ENCODE measurements around the gene ADCY9.

DNA sequence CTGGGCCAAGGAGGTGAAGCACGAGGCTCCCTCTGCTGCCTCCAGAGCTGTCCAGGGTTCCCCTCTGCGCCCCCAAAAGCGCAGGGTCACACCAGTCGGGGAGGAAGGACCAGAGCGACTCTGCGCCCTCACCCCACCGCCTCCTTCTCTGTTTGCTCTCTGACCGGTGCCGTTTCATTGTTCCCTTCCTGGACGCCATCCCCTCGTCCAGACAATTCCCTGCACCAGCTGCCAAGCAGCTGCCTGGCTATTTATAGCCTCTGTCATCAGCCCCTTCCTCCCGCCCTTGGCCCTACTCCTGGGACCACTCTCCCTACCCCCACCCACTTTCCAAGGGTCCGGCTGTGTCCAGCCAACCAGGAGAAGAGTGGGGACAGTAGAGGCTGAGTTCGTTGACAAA, 167.0 kb downstream of the ADCY9 start:
- TF ChIP-seq, protein P1, sequence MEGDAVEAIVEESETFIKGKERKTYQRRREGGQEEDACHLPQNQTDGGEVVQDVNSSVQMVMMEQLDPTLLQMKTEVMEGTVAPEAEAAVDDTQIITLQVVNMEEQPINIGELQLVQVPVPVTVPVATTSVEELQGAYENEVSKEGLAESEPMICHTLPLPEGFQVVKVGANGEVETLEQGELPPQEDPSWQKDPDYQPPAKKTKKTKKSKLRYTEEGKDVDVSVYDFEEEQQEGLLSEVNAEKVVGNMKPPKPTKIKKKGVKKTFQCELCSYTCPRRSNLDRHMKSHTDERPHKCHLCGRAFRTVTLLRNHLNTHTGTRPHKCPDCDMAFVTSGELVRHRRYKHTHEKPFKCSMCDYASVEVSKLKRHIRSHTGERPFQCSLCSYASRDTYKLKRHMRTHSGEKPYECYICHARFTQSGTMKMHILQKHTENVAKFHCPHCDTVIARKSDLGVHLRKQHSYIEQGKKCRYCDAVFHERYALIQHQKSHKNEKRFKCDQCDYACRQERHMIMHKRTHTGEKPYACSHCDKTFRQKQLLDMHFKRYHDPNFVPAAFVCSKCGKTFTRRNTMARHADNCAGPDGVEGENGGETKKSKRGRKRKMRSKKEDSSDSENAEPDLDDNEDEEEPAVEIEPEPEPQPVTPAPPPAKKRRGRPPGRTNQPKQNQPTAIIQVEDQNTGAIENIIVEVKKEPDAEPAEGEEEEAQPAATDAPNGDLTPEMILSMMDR (conservative IDR thresholded peaks at IDR 0.05) = no peak
- no peak for TF ChIP-seq EZH2 (IDR thresholded peaks at IDR 0.05; ENCODE audit: low read depth)

Data from PC-9 (cell line).